DND-41 (cell line): ENCODE data around the gene CHKB.
A peak's percentile ranks its signal among the peaks of the same experiment; 100 is the strongest.

Source experiments
- ATAC-seq: fragments of 200-7000 bp; cut with Tn5 transposase; 3 replicates; pipeline ENCODE4 v1.9.1; 2021; ENCODE audit warnings: low read depth; ENCODE audit not compliant: insufficient read depth
- DNase-seq: peaks from one replicate; pipeline ENCODE4 v3.0.0-alpha.2; 2020
- H2AFZ ChIP-seq: 2 replicates; pipeline ENCODE4 v1.6.0; 2012; ENCODE audit warnings: low read depth, low read length
- H3K27ac ChIP-seq: 2 replicates; pipeline ENCODE4 v1.5.1; 2012; ENCODE audit warnings: low read length, inconsistent platforms
- H3K27me3 ChIP-seq: fragments of 200-600 bp; sonication (generic); 2 replicates; pipeline ENCODE4 v1.6.0; 2012; ENCODE audit warnings: low read length, mild to moderate bottlenecking, inconsistent platforms; ENCODE audit not compliant: insufficient read depth, poor library complexity
- H3K36me3 ChIP-seq: 2 replicates; pipeline ENCODE4 v1.5.1; 2012; ENCODE audit warnings: low read length, inconsistent platforms; ENCODE audit not compliant: insufficient read depth
- H3K4me1 ChIP-seq: 2 replicates; pipeline ENCODE4 v1.5.1; 2012; ENCODE audit warnings: mild to moderate bottlenecking, low read length; ENCODE audit not compliant: insufficient read depth
- H3K4me2 ChIP-seq: 2 replicates; pipeline ENCODE4 v1.6.0; 2012; ENCODE audit warnings: mild to moderate bottlenecking, moderate library complexity, low read length, inconsistent platforms; ENCODE audit not compliant: insufficient read depth
- H3K4me3 ChIP-seq, 2 experiments: fragments of 200-600 bp in 1 of 2; shearing (Covaris generic) in 1 of 2; 2 replicates each; pipeline ENCODE4 v1.5.1; 2012 to 2016; ENCODE audit warnings: inconsistent platforms in 2 of 2, low read length in 2 of 2, mild to moderate bottlenecking in 2 of 2, low read depth in 1 of 2, moderate library complexity in 1 of 2
- H3K79me2 ChIP-seq: 2 replicates; pipeline ENCODE4 v1.6.0; 2012; ENCODE audit warnings: low read length, inconsistent platforms; ENCODE audit not compliant: insufficient read depth
- H3K9ac ChIP-seq: 2 replicates; pipeline ENCODE4 v1.6.0; 2012; ENCODE audit warnings: low read depth, mild to moderate bottlenecking, inconsistent platforms, low read length, moderate library complexity
- H3K9me3 ChIP-seq: 2 replicates; pipeline ENCODE4 v1.5.1; 2012; ENCODE audit warnings: low read length, moderate library complexity, mild to moderate bottlenecking, inconsistent platforms; ENCODE audit not compliant: insufficient read depth, severe bottlenecking
- H4K20me1 ChIP-seq: 2 replicates; pipeline ENCODE4 v1.6.0; 2012; ENCODE audit warnings: low read length; ENCODE audit not compliant: insufficient read depth
- CTCF ChIP-seq: IDR thresholded peaks from 2 replicates; pipeline ENCODE4 v1.5.1; 2012; ENCODE audit warnings: borderline replicate concordance, low read length, moderate library complexity, mild to moderate bottlenecking; ENCODE audit not compliant: poor library complexity, severe bottlenecking; ENCODE audit errors: extremely low read depth
- EZH2 ChIP-seq: IDR thresholded peaks from 3 replicates; pipeline ENCODE4 v1.6.1; 2012; ENCODE audit warnings: borderline replicate concordance, low read depth, mild to moderate bottlenecking, moderate library complexity, low read length, inconsistent platforms; ENCODE audit not compliant: severe bottlenecking

Gene CHKB

GRCh38 chr22:50581031-50581949 lies 1.4 kb downstream of the CHKB start:
- peak overlapping the region; percentile 100 for H3K9ac ChIP-seq
- H3K27me3 ChIP-seq, result no peaks in the 10 kb centered on the region
- peak overlapping the region; percentile 100 for H3K27ac ChIP-seq
- peaks cover 24% of the 10 kb centered on the region for H3K79me2 ChIP-seq
- ATAC-seq, result no peak
- H2AFZ ChIP-seq, result peak overlapping the region; percentile 99; the same call in 1 of the 2 replicates
- H4K20me1 ChIP-seq, result peaks cover 19% of the 10 kb centered on the region; the same call in 1 of the 2 replicates
- peak overlapping the region; percentile 71 for H3K4me2 ChIP-seq
- no peak for TF ChIP-seq EZH2
- TF ChIP-seq CTCF, result no peak
- H3K4me1 ChIP-seq, result peaks cover 30% of the 10 kb centered on the region
- H3K4me3 ChIP-seq, result peak overlapping the region; percentile 68 to 91; a peak in 3 of 4 replicates
- H3K9me3 ChIP-seq, result no peaks in the 10 kb centered on the region
- no peak for DNase-seq
- H3K36me3 ChIP-seq, result peaks cover 50% of the 10 kb centered on the region

- no peak for DNase-seq
Observed at GRCh38 chr22:50579752-50580151, 2.9 kb downstream of the CHKB start.

GRCh38 chr22:50578776-50579310 lies 3.8 kb downstream of the CHKB start:
- no peaks in the 10 kb centered on the region for H3K9me3 ChIP-seq
- no peaks in the 10 kb centered on the region for H3K27me3 ChIP-seq
- no peak overlapping the region for H3K4me2 ChIP-seq
- peaks cover 70% of the 10 kb centered on the region for H3K36me3 ChIP-seq
- DNase-seq (no peak), ATAC-seq (no peak)
- H3K9ac ChIP-seq, result no peak overlapping the region
- H3K27ac ChIP-seq, result no peak overlapping the region
- no peak overlapping the region for H3K4me3 ChIP-seq
- peaks cover 28% of the 10 kb centered on the region for H3K4me1 ChIP-seq
- no peak for TF ChIP-seq EZH2
- TF ChIP-seq CTCF, result no peak
- H4K20me1 ChIP-seq, result peaks cover 20% of the 10 kb centered on the region; the same call in 1 of the 2 replicates
- no peak overlapping the region for H2AFZ ChIP-seq
- H3K79me2 ChIP-seq, result peaks cover 23% of the 10 kb centered on the region

More at GRCh38 chr22:50579752-50580151, 2.9 kb downstream of the CHKB start:
- no peak for TF ChIP-seq EZH2
- no peak for TF ChIP-seq CTCF
- Histone ChIP-seq H3K36me3 (peaks cover 61% of the 10 kb centered on the region), H3K27me3 (no peaks in the 10 kb centered on the region), H3K9ac (0 out of 2 replicates have a peak overlapping the region, but pooled peaks have one; percentile 16), H3K4me1 (peaks cover 30% of the 10 kb centered on the region), H4K20me1 (peaks cover 20% of the 10 kb centered on the region; the same call in 1 of the 2 replicates), H3K4me2 (no peak overlapping the region), H3K27ac (no peak overlapping the region), H3K79me2 (peaks cover 24% of the 10 kb centered on the region), H3K4me3 (no peak overlapping the region), H2AFZ (no peak overlapping the region), H3K9me3 (no peaks in the 10 kb centered on the region)
- ATAC-seq, result no peak
